ENCODE data around the gene QPRT. TPM values are rescaled to one million over a fixed set of nuclear protein-coding genes. Genes with fewer than 3 reads are reported as not detected.
"Not testable (repeated sequence)": the region's sequence is repeated elsewhere in the genome, so short reads cannot be mapped to it uniquely, and the experiment has no call there.

The QPRT gene
- total RNA-seq, 4 donors from 2014 or later, result 2.2 to 5.5 (median 3.5) TPM

GRCh38 chr16:29705030-29705429 lies 26.1 kb downstream of the QPRT start:
- WGBS, result 56% methylated on average over 2 of the region's 2 CpGs
- no peaks in the 10 kb centered on the region for H3K36me3 ChIP-seq
- H3K4me3 ChIP-seq, result no peak overlapping the region
- H3K27ac ChIP-seq, result no peak overlapping the region
- TF ChIP-seq POLR2A (IDR thresholded peaks at IDR 0.05), result no peak
- TF ChIP-seq, protein P1, sequence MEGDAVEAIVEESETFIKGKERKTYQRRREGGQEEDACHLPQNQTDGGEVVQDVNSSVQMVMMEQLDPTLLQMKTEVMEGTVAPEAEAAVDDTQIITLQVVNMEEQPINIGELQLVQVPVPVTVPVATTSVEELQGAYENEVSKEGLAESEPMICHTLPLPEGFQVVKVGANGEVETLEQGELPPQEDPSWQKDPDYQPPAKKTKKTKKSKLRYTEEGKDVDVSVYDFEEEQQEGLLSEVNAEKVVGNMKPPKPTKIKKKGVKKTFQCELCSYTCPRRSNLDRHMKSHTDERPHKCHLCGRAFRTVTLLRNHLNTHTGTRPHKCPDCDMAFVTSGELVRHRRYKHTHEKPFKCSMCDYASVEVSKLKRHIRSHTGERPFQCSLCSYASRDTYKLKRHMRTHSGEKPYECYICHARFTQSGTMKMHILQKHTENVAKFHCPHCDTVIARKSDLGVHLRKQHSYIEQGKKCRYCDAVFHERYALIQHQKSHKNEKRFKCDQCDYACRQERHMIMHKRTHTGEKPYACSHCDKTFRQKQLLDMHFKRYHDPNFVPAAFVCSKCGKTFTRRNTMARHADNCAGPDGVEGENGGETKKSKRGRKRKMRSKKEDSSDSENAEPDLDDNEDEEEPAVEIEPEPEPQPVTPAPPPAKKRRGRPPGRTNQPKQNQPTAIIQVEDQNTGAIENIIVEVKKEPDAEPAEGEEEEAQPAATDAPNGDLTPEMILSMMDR (IDR thresholded peaks at IDR 0.05), result no peak
- TF ChIP-seq POLR2AphosphoS5 (IDR thresholded peaks at IDR 0.05), result no peak
- no peak for TF ChIP-seq EP300 (IDR thresholded peaks at IDR 0.05)
- H3K27me3 ChIP-seq, result no peaks in the 10 kb centered on the region
- H3K4me1 ChIP-seq, result peaks cover 2% of the 10 kb centered on the region
- H3K9me3 ChIP-seq, result no peaks in the 10 kb centered on the region
- DNase-seq (ENCODE audit: low spot score in 2 of 2), result no peak

- not testable (repeated sequence) for H3K4me3 ChIP-seq; H3K9me3 ChIP-seq; H3K4me1 ChIP-seq; DNase-seq (ENCODE audit: low spot score in 2 of 2); H3K27me3 ChIP-seq; H3K36me3 ChIP-seq; H3K27ac ChIP-seq
- WGBS, result 95% methylated on average over 1 of the region's 1 CpG
Measured at GRCh38 chr16:29707160-29707559, 28.2 kb downstream of the QPRT start.

- H3K27me3 ChIP-seq, result no peaks in the 10 kb centered on the region
- H3K4me3 ChIP-seq, result no peak overlapping the region
- WGBS, result 59% methylated on average over 16 of the region's 16 CpGs
- TF ChIP-seq, protein P1 (IDR thresholded peaks at IDR 0.05), result no peak
- TF ChIP-seq POLR2A (IDR thresholded peaks at IDR 0.05) (no peak), POLR2AphosphoS5 (IDR thresholded peaks at IDR 0.05) (no peak), EP300 (IDR thresholded peaks at IDR 0.05) (no peak)
- H3K36me3 ChIP-seq, result no peaks in the 10 kb centered on the region
- H3K27ac ChIP-seq, result no peak overlapping the region
- no peak for DNase-seq (ENCODE audit: low spot score in 2 of 2)
- peaks cover 8% of the 10 kb centered on the region for H3K4me1 ChIP-seq
- H3K9me3 ChIP-seq, result no peaks in the 10 kb centered on the region
Measured at GRCh38 chr16:29708917-29709600, 30.1 kb downstream of the QPRT start.

GRCh38 chr16:29709657-29710056 lies 30.7 kb downstream of the QPRT start:
- not testable (repeated sequence) for H3K4me1 ChIP-seq; H3K27me3 ChIP-seq; H3K36me3 ChIP-seq; H3K27ac ChIP-seq; DNase-seq (ENCODE audit: low spot score in 2 of 2); H3K4me3 ChIP-seq; H3K9me3 ChIP-seq
- 59% methylated on average over 6 of the region's 6 CpGs for WGBS

- no peaks in the 10 kb centered on the region for H3K27me3 ChIP-seq
- H3K36me3 ChIP-seq, result no peaks in the 10 kb centered on the region
- H3K9me3 ChIP-seq, result no peaks in the 10 kb centered on the region
- H3K4me3 ChIP-seq, result no peak overlapping the region
- WGBS, result 42% methylated on average over 17 of the region's 17 CpGs
- peaks cover 8% of the 10 kb centered on the region for H3K4me1 ChIP-seq
- TF ChIP-seq, protein P1 (IDR thresholded peaks at IDR 0.05), result peak; percentile 41 to 52
- no peak for TF ChIP-seq POLR2A (IDR thresholded peaks at IDR 0.05)
- TF ChIP-seq EP300 (IDR thresholded peaks at IDR 0.05), result no peak
- TF ChIP-seq POLR2AphosphoS5 (IDR thresholded peaks at IDR 0.05), result no peak
- no peak overlapping the region for H3K27ac ChIP-seq
- no peak for DNase-seq (ENCODE audit: low spot score in 2 of 2)
Measured at GRCh38 chr16:29710227-29711219, 31.5 kb downstream of the QPRT start.

DNA sequence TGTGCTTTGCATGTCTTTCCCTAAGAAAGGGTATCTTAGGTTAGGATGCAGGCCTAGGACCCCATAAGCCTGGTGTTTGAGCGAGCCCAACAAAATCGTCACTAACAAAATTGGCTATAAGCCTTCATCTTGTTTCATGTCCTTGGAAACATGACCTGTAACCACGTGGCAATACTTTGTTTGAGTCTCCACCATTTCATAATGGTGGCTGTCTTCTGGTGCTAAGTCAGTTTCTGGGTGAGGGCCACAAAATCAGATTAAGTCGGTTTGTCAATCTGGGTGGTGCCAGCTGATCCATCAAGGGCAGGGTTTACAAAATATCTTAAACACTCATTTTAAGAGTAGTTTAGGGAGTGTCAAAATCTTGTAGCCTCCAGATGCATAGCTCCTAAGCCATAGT lies 33.8 kb downstream of the QPRT start:
- 60% methylated on average over 4 of the region's 4 CpGs for WGBS
- DNase-seq (ENCODE audit: low spot score in 2 of 2), result no peak

More for the DNA sequence above, 33.8 kb downstream of the QPRT start:
- Histone ChIP-seq H3K4me1 (peaks cover 8% of the 10 kb centered on the region), H3K9me3 (no peaks in the 10 kb centered on the region), H3K36me3 (no peaks in the 10 kb centered on the region), H3K4me3 (no peak overlapping the region), H3K27ac (no peak overlapping the region), H3K27me3 (no peaks in the 10 kb centered on the region)
- TF ChIP-seq, protein P1 (IDR thresholded peaks at IDR 0.05), result no peak
- TF ChIP-seq POLR2AphosphoS5 (IDR thresholded peaks at IDR 0.05) (no peak), EP300 (IDR thresholded peaks at IDR 0.05) (no peak), POLR2A (IDR thresholded peaks at IDR 0.05) (no peak)

Data from suprapubic skin (tissue), 4 donors.